A673 (cell line): ENCODE results near the gene RPS6KC1. TPM values are rescaled to one million over a fixed set of nuclear protein-coding genes. Genes with fewer than 3 reads are reported as not detected.

Source experiments
- BruUV-seq: library from RNA; stranded (reverse); fragments of 400-500 nt; replicated peaks from 2 replicates; lab custom pipeline; 2021; lab: Mats Ljungman, UMichigan
- CTCF ChIA-PET: fragments of 300-600 bp; sonication (Branson Sonifier 250); formaldehyde crosslinking; loops from one replicate; lab custom pipeline; 2022; ENCODE audit warnings: antibody characterized with exemption; lab: Charles Lee
- POLR2A ChIA-PET: fragments of 300-600 bp; sonication (Branson Sonifier 250); formaldehyde crosslinking; loops from one replicate; lab custom pipeline; 2022; ENCODE audit warnings: antibody characterized with exemption; ENCODE audit not compliant: low non-redundant PET; lab: Charles Lee
- DNase-seq: peaks from one replicate; pipeline ENCODE4 v3.0.0-alpha.2; 2015; ENCODE audit warnings: low spot score
- H3K27ac ChIP-seq: fragments of 200-600 bp; sonication (generic); 2 replicates; pipeline ENCODE4 v1.5.1; 2016; ENCODE audit warnings: mixed run types, low read depth, mild to moderate bottlenecking, mixed read lengths, antibody characterized with exemption, low read length; ENCODE audit not compliant: poor library complexity, severe bottlenecking
- H3K27me3 ChIP-seq: fragments of 200-600 bp; sonication (generic); replicated peaks from 2 replicates; pipeline ENCODE4 v1.6.1; 2017; ENCODE audit warnings: mixed run types, low read depth, mild to moderate bottlenecking, mixed read lengths, antibody characterized with exemption, low read length; ENCODE audit not compliant: insufficient read depth, poor library complexity
- H3K36me3 ChIP-seq: fragments of 200-600 bp; sonication (generic); 2 replicates; pipeline ENCODE4 v1.6.1; 2016; ENCODE audit warnings: mixed run types, mild to moderate bottlenecking, mixed read lengths, antibody characterized with exemption, low read length; ENCODE audit not compliant: insufficient read depth, poor library complexity, severe bottlenecking
- H3K4me1 ChIP-seq: fragments of 200-600 bp; sonication (generic); 2 replicates; pipeline ENCODE4 v1.6.1; 2017; ENCODE audit warnings: mixed run types, mild to moderate bottlenecking, mixed read lengths, antibody characterized with exemption, low read length; ENCODE audit not compliant: insufficient read depth, poor library complexity, severe bottlenecking
- H3K4me3 ChIP-seq: fragments of 200-600 bp; sonication (generic); 2 replicates; pipeline ENCODE4 v1.5.1; 2016; ENCODE audit warnings: low read depth, mixed run types, mild to moderate bottlenecking, mixed read lengths, low read length; ENCODE audit not compliant: poor library complexity, severe bottlenecking
- H3K9me3 ChIP-seq: fragments of 200-600 bp; sonication (generic); 2 replicates; pipeline ENCODE4 v1.6.1; 2016; ENCODE audit warnings: mixed run types, low read depth, mild to moderate bottlenecking, mixed read lengths, antibody characterized with exemption, low read length; ENCODE audit not compliant: poor library complexity, severe bottlenecking
- EZH2 ChIP-seq: fragments of 200-600 bp; sonication (generic); IDR thresholded peaks from 2 replicates; pipeline ENCODE4 v1.6.1; 2017; ENCODE audit warnings: borderline replicate concordance, low read depth, mild to moderate bottlenecking, mixed read lengths, antibody characterized with exemption, low read length; ENCODE audit not compliant: poor library complexity, severe bottlenecking
- intact Hi-C: fragments of 100-400 bp; cut with micrococcal nuclease; formaldehyde crosslinking; loops from one replicate; pipeline ENCODE4 v1.10.0; 2022; ENCODE audit not compliant: unreplicated experiment
- total RNA-seq: library from RNA; stranded (reverse); gene quantifications from 2 replicates; pipeline ENCODE4 v1.2.3, GENCODE V29; 2021
- TF ChIP-seq, protein P1 (sequence below): fragments of 300-800, 200-600 bp; sonication (generic); conservative IDR thresholded peaks from 2 replicates; pipeline ENCODE4 v1.5.1; 2017; ENCODE audit warnings: low read depth, mild to moderate bottlenecking, antibody characterized with exemption, low read length, moderate library complexity, mixed read lengths

RPS6KC1 gene
- total RNA-seq, 1 experiment from 2014 or later: 17.1 TPM

DNA sequence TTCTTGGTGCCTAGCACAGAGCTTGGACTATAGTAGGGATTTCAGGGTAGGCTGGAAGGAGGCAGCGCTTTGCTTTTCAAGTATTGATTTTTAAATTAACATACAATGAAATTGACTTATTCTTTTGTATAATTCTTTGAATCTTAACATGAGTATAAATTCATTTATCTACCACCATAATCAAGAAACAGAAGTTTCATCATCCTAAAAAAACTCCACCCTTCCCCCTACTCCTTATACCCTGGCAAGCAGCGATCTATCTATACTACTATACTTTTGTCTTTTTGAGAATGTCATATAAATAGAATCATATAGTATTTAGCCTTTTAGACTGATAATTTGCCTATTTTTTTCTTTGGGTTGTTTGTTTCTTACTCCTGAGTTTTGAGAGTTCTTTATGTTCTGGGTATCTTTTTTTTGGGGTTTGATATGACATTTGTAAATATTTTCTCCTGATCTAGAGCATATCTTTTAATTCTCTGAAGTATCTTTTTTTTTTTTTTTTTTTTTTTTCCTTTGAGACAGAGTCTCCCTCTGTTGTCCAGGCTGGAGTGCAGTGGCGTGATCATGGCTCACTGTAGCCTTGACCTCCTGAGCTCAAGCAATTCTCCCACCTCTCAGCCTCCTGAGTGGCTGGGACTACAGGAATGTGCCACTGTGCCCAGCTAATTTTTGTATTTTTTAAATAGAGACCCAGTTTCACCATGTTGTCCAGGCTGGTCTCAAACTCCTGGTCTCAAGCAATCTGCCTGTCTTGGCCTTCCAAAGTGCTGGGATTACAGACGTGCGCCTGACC lies 6.4 kb downstream of the RPS6KC1 start:
- intact Hi-C loops: no loop called here
- POLR2A ChIA-PET: no interaction called here
- peaks cover 5% of the 10 kb centered on the region for H3K4me1 ChIP-seq
- no TSS peak for BruUV-seq
- DNase-seq: no peak
- TF ChIP-seq EZH2: no peak
- TF ChIP-seq, protein P1, sequence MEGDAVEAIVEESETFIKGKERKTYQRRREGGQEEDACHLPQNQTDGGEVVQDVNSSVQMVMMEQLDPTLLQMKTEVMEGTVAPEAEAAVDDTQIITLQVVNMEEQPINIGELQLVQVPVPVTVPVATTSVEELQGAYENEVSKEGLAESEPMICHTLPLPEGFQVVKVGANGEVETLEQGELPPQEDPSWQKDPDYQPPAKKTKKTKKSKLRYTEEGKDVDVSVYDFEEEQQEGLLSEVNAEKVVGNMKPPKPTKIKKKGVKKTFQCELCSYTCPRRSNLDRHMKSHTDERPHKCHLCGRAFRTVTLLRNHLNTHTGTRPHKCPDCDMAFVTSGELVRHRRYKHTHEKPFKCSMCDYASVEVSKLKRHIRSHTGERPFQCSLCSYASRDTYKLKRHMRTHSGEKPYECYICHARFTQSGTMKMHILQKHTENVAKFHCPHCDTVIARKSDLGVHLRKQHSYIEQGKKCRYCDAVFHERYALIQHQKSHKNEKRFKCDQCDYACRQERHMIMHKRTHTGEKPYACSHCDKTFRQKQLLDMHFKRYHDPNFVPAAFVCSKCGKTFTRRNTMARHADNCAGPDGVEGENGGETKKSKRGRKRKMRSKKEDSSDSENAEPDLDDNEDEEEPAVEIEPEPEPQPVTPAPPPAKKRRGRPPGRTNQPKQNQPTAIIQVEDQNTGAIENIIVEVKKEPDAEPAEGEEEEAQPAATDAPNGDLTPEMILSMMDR: no peak
- H3K4me3 ChIP-seq: no peak overlapping the region
- no peaks in the 10 kb centered on the region for H3K9me3 ChIP-seq
- no peaks in the 10 kb centered on the region for H3K36me3 ChIP-seq
- CTCF ChIA-PET: interaction anchor here (0.7 kb wide), 1 partner anchor 308 kb away, joined by 6 read pairs; no protein-coding TSS in a partner anchor
- no peak overlapping the region for H3K27ac ChIP-seq
- no peaks in the 10 kb centered on the region for H3K27me3 ChIP-seq

GRCh38 chr1:213060836-213061235 lies 9.8 kb downstream of the RPS6KC1 start:
- BruUV-seq: no TSS peak
- Histone ChIP-seq H3K27ac (no peak overlapping the region), H3K27me3 (no peaks in the 10 kb centered on the region), H3K4me3 (no peak overlapping the region), H3K36me3 (no peaks in the 10 kb centered on the region), H3K4me1 (peaks cover 6% of the 10 kb centered on the region), H3K9me3 (no peaks in the 10 kb centered on the region)
- no peak for TF ChIP-seq EZH2
- TF ChIP-seq, protein P1: no peak
- DNase-seq: no peak
- POLR2A ChIA-PET: no interaction called here
- CTCF ChIA-PET: no interaction called here
- intact Hi-C loops: no loop called here

DNA sequence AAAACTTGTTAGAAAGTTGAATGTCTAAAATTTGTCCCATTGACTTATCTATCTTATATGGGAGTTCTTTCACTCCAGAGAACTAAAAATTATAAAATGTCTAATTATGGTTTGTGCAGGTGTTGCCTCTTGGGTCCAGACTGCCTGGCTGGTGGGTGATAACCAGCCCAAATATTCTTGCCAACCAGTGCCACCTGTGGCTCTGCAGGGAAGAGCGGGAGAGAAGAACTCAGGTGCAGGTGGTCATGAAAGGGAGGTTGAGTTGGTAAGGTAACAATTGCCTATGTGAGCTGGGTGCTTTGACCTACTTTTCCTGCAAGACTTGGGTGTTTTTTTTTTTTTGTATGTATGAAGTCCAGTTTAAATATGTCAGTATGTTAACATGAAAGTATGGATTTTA lies 10.2 kb downstream of the RPS6KC1 start:
- no peak for TF ChIP-seq EZH2
- TF ChIP-seq, protein P1: no peak
- intact Hi-C loops: no loop called here
- POLR2A ChIA-PET: no interaction called here
- no peaks in the 10 kb centered on the region for H3K36me3 ChIP-seq
- CTCF ChIA-PET: no interaction called here
- BruUV-seq: no TSS peak
- peaks cover 6% of the 10 kb centered on the region for H3K4me1 ChIP-seq
- DNase-seq: no peak
- H3K27ac ChIP-seq: no peak overlapping the region
- no peaks in the 10 kb centered on the region for H3K9me3 ChIP-seq
- no peak overlapping the region for H3K4me3 ChIP-seq
- no peaks in the 10 kb centered on the region for H3K27me3 ChIP-seq
